A549 (cell line): ENCODE data around the gene ADGRG6.

ENCODE experiments used
- MYC ChIP-seq: IDR thresholded peaks from 2 replicates; pipeline ENCODE4 v1.6.1; 2012; ENCODE audit warnings: mild to moderate bottlenecking, inconsistent platforms, low read length, improper control_type of control experiment, borderline replicate concordance
- NPAS2 ChIP-seq: fragments of 250-450 bp; sonication (Bioruptor Pico); IDR thresholded peaks from 2 replicates; pipeline ENCODE4 v1.8.0; 2022; ENCODE audit warnings: mild to moderate bottlenecking, moderate library complexity, borderline replicate concordance
- TF ChIP-seq, protein P1 (sequence below): fragments of >200 bp; sonication (Bioruptor Twin); formaldehyde crosslinking; IDR thresholded peaks from 3 replicates; pipeline ENCODE4 v1.5.1; 2016
- TF ChIP-seq, protein P2 (sequence below): fragments of 450-650 bp; IDR thresholded peaks from 2 replicates; pipeline ENCODE4 v1.6.1; 2014; ENCODE audit warnings: antibody characterized with exemption
- TF ChIP-seq, protein P3 (sequence below): fragments of 200-600 bp; sonication (generic); IDR thresholded peaks from 2 replicates; pipeline ENCODE4 v1.6.1; 2016; ENCODE audit warnings: antibody characterized with exemption, mild to moderate bottlenecking, moderate library complexity

DNA sequence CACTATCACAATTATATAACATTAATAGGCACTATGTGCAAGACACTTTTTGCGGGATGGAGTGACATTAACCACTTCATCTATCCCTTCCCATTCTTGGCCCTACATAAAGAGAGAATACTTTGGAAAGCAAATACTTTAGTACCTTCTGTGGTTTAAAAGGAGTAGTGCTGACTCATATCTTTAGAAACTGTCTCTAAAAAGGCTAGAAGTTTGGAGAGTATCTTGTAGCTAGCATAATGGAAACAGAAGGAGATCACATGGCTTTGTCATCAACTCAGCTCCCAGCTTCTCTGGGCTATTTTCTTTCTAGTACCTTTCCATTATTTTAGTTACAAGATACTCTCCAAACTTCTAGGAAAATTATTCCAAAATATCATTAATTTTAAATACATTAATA, 157.5 kb downstream of the ADGRG6 start:
- TF ChIP-seq, protein P1, sequence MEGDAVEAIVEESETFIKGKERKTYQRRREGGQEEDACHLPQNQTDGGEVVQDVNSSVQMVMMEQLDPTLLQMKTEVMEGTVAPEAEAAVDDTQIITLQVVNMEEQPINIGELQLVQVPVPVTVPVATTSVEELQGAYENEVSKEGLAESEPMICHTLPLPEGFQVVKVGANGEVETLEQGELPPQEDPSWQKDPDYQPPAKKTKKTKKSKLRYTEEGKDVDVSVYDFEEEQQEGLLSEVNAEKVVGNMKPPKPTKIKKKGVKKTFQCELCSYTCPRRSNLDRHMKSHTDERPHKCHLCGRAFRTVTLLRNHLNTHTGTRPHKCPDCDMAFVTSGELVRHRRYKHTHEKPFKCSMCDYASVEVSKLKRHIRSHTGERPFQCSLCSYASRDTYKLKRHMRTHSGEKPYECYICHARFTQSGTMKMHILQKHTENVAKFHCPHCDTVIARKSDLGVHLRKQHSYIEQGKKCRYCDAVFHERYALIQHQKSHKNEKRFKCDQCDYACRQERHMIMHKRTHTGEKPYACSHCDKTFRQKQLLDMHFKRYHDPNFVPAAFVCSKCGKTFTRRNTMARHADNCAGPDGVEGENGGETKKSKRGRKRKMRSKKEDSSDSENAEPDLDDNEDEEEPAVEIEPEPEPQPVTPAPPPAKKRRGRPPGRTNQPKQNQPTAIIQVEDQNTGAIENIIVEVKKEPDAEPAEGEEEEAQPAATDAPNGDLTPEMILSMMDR: no peak
- TF ChIP-seq, protein P2, sequence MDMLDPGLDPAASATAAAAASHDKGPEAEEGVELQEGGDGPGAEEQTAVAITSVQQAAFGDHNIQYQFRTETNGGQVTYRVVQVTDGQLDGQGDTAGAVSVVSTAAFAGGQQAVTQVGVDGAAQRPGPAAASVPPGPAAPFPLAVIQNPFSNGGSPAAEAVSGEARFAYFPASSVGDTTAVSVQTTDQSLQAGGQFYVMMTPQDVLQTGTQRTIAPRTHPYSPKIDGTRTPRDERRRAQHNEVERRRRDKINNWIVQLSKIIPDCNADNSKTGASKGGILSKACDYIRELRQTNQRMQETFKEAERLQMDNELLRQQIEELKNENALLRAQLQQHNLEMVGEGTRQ: no peak
- TF ChIP-seq, protein P3, sequence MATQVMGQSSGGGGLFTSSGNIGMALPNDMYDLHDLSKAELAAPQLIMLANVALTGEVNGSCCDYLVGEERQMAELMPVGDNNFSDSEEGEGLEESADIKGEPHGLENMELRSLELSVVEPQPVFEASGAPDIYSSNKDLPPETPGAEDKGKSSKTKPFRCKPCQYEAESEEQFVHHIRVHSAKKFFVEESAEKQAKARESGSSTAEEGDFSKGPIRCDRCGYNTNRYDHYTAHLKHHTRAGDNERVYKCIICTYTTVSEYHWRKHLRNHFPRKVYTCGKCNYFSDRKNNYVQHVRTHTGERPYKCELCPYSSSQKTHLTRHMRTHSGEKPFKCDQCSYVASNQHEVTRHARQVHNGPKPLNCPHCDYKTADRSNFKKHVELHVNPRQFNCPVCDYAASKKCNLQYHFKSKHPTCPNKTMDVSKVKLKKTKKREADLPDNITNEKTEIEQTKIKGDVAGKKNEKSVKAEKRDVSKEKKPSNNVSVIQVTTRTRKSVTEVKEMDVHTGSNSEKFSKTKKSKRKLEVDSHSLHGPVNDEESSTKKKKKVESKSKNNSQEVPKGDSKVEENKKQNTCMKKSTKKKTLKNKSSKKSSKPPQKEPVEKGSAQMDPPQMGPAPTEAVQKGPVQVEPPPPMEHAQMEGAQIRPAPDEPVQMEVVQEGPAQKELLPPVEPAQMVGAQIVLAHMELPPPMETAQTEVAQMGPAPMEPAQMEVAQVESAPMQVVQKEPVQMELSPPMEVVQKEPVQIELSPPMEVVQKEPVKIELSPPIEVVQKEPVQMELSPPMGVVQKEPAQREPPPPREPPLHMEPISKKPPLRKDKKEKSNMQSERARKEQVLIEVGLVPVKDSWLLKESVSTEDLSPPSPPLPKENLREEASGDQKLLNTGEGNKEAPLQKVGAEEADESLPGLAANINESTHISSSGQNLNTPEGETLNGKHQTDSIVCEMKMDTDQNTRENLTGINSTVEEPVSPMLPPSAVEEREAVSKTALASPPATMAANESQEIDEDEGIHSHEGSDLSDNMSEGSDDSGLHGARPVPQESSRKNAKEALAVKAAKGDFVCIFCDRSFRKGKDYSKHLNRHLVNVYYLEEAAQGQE: no peak
- TF ChIP-seq NPAS2 (no peak), MYC (no peak)
